Measurements from ENCODE around the gene GEMIN5.

The GEMIN5 gene

DNA sequence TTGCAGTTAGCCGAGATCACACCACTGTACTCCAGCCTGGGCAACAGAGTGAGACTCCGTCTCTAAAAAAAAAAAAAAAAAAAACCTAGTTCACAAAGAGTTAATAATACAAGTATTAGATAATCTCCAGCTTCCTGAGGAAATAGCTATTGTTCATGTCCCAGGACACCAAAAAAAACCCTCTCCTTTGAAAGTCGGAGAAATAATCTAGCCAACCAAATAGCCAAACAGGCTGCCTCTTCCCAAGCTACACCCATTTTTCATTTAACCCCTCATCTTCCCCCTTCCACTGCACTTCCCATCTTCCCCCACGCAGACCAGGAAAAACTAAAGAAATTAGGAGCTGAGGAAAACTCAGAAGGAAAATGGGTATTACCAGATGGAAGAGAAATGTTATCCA lies 56.0 kb downstream of the GEMIN5 start:
- DNase-seq (ENCODE audit: low spot score), result no peak

DNA sequence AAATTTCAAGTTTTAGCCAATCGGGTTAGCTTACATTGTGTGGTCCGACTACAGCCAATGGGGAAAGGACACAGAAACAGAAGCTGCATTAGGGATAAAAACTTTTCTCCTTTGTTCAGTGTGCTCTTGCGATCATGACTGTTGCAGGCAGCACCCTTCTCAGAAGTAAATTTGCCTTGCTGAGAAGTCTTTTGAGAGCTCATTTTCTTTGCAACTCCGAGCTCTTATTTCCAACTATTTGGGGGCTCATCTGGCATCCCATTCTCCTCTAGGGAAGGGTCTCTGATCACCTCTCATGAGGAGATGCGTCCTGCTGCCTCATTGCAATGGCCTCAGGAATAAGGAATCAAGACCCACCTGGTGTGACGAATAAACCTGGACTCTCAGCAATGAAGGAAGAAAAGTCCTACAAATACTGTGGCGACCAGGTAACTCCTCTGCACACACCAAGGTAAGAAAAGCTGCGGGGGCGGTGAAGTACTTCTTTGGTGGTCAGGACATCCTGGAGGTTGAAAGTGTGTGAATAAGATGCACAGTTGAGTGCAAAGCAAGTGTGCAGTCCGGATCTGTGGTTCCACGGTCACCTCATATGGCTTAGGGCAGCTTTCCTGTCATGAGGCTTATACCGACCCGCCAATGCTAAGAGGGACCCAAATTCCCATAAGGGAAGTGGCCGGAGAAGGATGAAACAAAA lies 59.2 kb downstream of the GEMIN5 start:
- no peak for DNase-seq (ENCODE audit: low spot score)

DNA sequence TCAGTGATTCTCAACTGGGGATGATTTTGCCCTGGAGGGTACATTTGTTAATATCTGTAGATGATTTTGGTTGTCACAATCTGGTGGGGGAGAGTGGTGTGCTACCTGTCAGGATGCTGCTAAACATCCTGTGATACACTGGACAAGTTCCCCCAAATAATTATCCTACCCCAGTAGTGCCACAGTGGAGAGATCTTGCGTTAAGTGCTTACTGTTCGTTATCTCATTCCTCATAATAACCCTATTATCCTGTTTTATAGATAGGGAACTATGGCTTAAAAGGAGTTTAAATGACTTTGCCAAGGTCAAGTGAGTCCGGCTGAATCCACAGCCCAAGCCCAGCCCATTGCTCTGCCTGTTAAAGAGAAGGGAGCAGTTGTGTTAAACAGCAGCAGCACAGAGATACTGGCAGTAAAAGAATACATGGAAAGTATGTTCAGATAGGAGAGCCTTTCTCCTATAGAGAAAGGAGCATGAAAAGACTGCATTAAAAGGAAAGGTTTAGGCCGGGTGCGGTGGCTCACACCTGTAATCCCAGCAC lies 64.2 kb downstream of the GEMIN5 start:
- no peak for DNase-seq (ENCODE audit: low spot score)

DNA sequence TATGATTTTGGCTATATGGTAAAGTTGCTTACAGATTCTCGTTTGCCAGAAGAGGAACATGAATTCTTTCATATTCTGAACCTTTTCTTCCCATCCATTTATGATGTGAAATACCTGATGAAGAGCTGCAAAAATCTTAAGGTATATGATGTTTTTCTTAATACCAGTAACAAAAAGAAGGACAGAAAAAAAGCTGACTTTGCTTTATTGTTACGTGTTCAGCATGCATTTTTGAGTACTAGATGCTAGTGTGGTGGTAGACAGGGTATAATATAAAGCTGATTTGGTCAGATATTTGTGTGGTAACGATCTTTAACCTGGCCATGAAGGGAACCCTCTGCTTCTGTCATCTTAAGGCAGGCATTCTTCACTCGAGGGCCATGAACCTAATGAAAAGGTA lies 66.3 kb downstream of the GEMIN5 start:
- DNase-seq (ENCODE audit: low spot score), result no peak

DNA sequence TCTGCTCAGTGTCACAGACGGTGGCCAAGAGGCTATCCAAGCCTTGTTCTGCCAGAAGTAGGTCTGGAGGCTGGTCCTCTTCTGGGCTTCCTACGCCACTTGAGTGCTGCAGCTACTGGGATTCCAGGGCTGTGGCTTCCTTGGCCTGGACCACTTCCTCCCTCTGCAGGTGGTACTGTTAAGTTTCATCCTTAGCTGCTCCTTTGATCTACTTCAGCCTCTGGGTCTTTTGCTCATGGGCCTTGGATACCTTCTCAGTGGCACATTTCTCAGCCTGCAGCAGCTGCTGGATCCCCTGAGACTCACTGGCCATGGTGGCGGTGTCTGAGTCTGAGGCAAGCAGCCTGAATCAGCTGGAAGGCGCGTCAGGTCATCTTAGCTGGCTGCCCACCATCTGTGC lies 69.3 kb downstream of the GEMIN5 start:
- no peak for DNase-seq (ENCODE audit: low spot score)

DNA sequence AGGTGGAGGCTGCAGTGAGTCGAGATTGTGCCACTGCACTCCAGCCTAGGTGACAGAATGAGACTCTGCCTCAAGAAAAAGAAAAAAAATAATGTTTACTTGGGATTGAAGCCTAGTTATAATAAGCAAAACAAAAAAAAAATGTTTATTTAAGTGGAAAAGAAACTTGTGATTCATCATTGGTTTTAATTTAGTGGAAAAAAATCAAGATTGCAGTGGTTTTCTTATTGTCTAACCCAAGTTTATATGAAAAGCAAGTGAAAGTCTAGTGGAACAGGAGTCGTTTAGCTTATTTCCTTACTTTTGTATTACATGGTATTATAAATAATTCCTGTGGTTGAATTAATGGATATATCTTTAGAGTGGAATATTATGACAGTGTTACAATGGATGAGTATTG lies 71.2 kb downstream of the GEMIN5 start:
- no peak for DNase-seq (ENCODE audit: low spot score)

DNA sequence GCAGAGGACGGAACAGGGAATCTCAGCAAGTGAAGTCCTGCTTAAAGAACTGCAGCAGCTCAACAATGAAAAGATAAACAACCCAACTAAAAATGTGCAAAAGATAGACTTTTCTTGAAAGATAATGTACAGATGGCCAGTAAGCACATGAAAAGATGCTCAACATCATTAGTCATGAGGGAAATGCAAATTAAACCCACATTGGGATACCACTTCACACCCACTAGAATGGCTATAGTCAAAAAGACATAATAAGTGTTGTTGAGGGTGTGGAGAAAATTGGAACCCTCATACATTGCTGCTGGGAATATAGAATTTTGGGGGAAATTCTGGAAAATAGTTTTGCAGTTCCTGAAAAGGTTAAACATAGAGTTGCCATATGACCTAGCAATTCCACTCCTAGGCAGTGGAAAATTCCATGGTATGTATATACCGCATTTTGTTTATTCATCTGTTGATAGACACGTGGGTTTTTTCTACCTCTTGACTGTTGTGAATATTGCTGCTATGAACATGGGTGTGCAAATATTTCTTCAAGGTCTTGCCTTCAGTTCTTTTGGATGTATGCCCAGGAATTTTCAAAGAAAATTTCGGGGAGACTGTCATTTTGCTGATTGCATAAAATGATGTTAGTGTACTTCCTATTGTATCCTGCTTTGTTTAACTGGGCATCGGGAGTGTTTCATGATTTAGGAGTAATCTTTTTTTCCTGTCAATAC lies 72.4 kb downstream of the GEMIN5 start:
- DNase-seq (ENCODE audit: low spot score), result no peak

DNA sequence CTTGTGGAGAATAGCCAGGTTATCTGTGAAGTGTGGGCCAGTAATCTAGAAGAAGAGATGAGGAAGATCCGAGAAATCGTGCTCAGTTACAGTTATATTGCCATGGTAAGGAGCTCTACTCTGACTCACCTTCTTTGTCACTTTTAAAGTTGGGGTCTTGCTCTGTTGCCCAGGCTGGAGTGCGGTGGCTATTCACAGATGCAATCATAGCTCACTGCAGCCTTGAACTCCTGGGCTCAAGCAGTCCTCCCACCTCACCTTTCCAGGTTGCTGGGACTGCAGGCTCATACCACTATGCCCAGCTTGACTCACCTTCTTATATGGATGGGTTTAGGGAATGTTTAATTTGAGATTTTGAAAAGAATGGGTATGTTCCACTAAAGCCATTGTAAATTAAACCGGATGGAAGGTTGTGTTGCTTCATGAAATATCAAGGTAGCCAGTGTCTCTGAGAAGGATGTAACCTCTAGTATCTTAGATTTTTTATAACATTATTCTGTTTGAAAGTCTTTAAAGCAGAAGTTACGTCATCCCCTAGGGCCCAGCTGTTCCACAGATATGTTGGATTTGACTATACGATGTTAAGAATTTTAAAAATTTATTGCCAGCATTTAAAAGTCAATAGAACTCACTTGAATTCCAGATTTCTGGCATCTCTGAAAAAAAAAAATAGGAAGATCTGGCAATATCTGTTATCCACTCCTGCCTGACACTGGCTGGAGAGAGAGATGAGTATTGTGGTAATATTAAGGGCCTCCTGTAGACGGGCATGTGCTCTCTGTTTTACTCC lies 74.5 kb downstream of the GEMIN5 start:
- no peak for DNase-seq (ENCODE audit: low spot score)

DNA sequence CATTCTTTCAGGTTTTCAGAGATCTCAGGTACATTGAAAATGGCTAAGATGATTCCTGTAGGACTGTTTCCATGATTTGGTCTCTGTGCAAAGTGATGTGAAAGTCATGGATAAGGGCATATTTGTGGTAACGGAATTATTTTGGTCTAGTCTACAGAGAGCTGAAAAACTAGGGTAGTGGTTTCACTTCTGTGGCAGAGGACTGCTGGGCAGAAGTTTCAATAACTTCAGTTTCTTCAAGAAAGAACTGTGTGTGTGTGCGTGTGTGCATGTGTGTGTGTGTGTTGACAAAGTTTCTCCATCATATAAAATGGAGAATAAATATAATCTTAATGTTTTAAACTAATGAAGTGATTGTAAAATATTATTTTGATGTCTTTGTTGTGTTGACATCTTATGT lies 75.2 kb downstream of the GEMIN5 start:
- DNase-seq (ENCODE audit: low spot score), result no peak

DNA sequence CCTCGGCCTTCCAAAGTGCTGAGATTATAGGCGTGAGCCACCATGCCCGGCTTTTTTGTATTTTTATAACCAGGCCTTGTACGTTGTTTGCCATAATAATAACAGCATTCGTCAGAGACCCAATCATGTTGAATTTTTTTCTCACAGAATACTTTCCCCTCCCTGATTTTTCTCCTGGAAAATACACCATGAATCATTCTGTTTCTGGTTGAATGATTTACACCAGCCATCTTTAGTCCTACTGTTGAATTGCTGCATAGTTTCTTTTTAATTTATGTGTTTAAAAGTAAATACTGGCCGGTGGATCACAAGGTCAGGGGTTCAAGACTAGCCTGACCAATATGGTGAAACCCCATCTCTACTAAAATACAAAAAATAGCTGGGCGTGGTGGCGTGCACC lies 76.1 kb downstream of the GEMIN5 start:
- no peak for DNase-seq (ENCODE audit: low spot score)

DNA sequence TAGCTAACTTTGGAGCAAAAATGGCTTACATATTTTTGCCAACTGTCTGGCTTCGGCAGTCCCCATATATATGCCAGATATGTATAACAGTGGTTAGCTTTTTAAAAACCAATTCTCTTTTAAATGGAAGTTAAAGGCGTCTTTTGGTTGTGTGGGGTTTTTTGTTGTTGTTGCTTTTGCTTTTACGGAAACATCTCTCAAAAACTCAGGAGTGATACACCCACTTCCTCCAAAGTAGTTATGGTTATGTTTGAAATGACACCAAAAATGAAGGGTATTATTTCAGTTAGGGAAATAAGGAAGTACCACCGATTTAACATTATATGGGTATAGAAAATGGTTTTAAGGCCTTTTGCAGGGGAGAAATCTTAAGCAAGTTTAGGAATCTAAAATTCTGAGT lies 77.2 kb downstream of the GEMIN5 start:
- no peak for DNase-seq (ENCODE audit: low spot score)

DNA sequence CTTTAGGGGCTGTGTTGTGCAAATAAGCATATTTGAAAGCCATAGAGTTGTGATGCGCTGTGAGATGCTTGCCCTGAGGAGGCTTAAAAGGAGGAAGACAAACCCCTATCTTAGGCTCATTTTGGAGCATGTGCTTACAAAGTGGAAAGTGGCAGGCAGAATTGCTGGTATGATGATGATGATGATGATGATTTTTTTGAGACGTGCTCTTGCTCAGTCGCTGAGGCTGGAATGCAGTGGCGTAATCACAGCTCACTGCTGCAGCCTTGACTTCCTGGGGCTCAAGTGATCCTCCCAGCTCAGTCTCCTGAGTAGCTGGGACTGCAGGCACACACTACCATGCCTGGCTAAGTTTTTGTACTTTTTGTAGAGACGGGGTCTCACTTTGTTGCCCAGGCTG lies 77.9 kb downstream of the GEMIN5 start:
- no peak for DNase-seq (ENCODE audit: low spot score)

DNA sequence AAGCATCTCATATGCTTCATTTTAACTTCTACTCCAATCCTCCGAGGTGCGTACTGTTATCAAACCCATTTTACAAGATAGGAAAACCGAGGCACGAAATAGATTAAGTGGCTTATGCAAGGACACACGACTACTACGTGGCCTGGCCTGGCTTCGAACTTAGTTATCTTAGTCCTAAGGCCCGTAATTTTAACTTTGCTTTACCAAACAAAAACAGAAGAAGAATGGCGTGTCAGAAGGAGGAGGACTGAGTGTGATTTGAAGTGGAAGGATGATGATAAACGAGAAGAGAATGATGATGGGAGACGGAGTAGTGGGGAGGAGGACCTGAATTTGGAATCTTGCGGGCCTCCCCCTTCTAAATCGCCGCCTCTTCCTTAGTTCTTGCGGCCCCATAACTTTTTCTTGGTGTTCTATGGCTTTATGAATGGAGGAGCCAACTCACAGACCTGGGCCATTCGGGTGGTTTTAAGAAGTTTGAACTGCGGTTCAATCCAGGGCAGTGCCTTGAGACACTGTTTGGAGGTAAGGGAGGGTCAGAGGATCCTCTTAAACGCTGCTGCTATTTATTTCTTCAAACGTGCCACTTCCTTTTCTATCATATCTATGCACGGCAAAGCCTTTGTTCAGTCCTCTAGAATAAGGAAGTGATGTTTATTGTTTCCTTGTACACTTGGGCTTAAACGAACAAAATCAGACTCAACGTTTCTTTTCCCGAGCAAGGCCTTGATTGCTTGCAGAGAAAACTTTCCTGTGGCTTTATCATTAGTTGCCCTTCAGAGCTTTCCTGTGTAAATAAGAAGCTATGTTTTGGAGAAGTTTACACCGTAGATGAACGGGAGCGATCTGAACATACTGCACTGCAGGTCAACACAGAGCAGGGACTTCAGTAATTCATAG lies 78.8 kb downstream of the GEMIN5 start:
- DNase-seq (ENCODE audit: low spot score), result no peak

DNA sequence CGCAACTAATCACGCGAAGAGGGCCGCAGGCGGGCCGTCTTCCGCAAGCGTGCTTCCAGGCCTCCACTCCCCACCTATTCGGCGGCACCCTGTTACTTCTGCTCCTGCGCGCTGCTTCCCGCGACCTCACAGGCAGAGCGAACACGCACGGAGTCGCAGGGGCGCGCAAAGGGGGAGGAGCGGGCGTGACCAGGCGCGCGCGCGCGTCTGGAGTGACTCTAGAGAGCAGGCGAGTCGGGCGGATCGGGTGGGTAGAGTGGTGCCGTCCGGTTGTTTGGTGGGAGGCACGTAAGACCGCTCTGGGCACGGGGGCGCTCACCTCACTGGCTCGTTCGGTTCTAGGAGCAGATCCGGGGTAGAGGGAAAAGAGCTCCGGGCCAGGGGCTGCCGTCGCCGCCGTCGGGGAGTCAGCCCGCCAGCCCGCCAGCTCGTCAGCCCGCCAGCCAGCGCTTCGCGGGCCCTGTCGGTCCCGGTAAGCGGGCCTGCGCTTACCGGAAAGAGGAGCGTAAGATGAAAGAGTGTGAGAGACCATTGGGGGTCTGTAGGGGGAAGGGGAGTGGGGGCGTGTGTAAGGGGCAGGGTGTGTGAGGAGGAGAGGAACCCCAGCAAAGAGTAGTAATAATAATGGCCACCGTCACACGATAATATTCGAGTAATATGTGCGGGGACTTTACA lies 79.6 kb downstream of the GEMIN5 start, which contains the start of gene CNOT8:
Gene CNOT8, plus strand, starts transcription at position 331 of the 675 bp plus-strand sequence. CDS start 4,652 bp downstream, outside the sequence.
- peak; percentile 78 for DNase-seq (ENCODE audit: low spot score)

DNA sequence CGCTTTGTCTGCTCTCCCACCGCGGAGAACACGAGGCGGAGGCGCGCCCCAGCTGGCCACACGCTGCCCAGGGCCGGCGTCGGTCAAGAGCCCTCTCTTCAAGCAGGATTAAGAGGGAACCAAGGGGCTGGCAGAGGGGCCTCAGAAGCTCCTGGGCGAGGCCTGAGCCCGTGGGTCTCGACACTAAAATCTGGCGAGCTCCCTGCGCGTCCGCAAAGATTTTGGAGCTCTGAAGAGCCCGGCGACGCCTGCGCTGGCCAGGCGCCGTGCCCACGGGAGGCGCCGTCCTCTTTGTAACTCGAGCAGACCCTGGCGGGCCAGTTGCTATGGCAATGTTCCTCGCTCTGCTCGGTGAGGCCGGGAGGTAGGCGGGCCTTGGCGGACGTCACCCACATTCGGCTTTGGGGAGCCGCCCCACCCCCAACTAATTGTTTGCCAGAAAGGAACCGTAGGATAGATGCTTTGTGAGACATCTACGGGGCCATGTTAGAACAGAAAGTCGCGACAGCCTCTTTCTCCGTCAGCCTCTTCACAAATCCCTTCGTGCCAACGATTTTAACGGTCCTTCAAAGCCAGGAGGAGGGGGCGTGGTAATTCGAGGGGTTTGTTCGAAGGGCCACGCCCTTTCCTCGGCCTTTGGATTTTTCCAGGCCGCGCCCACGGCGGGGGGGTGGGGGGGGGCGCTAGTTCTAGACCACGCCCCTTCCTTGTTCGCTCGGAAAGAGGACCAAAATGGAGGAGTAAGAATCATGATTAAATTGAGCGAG lies 80.3 kb downstream of the GEMIN5 start:
- peak; percentile 87 for DNase-seq (ENCODE audit: low spot score)

DNA sequence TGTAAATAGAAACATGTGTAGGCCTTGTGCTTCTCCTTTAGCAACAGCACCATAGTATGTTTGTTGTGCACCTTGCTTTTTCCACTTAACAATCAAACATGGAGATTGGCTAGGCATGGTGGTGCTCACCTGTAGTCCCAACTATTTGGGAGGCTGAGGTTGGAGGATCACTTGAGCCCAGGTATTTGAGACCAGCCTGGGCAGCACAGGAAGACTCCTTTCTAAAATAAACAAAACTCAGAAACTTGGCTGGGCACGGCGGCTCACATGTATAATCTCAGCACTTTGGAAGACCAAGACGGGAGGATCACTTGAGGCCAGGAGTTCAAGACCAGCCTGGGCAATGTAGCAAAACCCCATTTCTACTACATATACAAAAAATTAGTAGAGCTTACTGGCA lies 86.7 kb downstream of the GEMIN5 start:
- DNase-seq (ENCODE audit: low spot score), result no peak

DNA sequence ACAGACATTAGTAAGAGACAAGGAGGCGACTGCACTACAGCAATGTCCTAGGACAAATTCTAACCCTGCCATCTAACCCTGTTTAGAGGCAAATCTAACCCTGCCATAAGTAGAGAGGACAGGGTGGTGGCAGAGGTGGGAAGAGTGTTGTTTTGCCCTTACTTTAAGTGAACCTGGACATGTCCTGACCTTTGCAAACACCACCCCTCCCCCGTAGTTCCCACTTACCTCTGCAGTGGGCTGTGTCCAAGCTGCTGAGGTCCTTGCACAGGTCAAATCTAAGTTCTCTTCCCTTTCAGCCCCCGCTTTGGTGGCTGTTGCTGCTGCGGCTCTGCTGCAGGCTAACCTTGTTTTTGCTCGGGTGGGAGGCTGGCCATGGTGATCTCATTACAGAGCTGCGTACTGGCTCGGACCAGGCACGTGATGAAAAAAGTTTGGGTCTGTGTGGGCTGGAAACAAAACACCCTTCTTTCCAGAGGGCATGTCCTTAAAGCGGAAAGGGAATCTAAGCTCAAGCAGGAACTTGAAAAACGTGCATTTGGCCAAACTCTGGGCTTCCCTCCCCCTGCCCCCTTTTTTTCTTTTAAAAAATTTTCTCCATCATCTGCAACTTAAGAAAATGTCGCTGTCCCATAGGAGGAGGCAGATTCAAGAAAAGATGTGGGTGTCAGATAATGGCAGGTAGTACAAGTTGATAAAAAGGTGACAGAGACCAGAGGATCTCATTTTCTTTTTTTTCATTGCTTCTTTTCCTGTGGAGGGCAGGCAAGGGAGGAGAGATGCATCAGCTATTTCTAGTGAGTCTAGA lies 87.6 kb downstream of the GEMIN5 start, which contains the start of gene FAXDC2:
Gene FAXDC2, minus strand, starts transcription at position 349 of the 808 bp plus-strand sequence. CDS start 12,425 bp downstream, outside the sequence.
- DNase-seq (ENCODE audit: low spot score), result no peak

DNA sequence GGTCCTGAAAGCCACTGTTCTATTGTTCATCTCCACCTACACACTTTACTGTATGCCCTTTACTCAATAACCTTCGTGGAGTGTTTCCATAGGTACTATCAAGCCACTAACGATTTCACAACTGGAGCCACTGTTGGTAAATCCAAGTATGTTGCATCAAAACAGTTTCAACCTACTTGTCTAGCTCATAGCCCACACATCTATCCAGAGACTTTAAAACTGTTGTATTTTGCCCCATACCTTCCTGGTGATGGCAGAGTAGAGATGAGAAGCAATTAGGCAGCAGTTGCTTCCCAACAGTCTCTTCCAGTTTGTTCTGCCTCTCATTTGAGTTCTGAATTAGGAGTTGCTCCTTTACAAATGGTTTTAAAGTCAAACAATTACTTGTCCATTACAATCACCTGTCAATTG lies 88.2 kb downstream of the GEMIN5 start:
- no peak for DNase-seq (ENCODE audit: low spot score)

DNA sequence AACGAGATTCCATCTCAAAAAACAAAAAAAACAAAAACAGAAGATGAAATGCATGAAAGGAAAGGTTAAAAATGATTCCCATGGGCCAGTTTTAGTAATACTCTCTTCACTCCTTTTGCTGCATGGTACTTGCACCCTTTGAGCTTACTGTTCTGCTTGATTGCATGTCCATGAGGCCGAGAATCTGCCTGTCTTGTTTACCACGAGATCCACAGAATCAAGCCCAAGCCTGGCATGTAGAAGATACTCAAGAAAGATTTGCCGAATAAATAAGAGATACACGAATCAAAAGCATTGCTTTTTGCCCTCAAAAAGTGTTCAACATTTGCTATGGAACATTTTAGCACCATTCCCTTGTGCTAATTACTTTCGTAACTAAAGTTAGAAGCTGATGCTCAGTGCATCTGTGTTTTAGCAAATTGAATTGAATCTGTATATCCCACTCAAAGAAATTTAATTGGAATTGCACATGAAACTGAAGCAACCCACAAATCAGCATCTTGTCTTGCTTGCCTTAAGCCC lies 88.7 kb downstream of the GEMIN5 start:
- no peak for DNase-seq (ENCODE audit: low spot score)
